DMS153 (cell line): ENCODE results near the gene ACSL4.
"Not testable (repeated sequence)": the region's sequence is repeated elsewhere in the genome, so short reads cannot be mapped to it uniquely, and the experiment has no call there.

Experiments
- DNase-seq: peaks from one replicate; lab custom pipeline; 2025; lab: John Stamatoyannopoulos, UW

The ACSL4 gene

GRCh38 chrX:109732807-109733612, at the start of gene ACSL4:
TSS of gene ACSL4 (minus strand) at chrX:109733257. CDS start at chrX:109683363, 49,894 bp downstream.
- DNase-seq, result peak; percentile 56

- peak; percentile 15 for DNase-seq
These were observed 44.7 kb upstream of the ACSL4 start for GRCh38 chrX:109777749-109778148.

- no peak for DNase-seq
These were observed 43.9 kb upstream of the ACSL4 start for GRCh38 chrX:109776986-109777385.

- no peak for DNase-seq
These were observed 43.4 kb upstream of the ACSL4 start for GRCh38 chrX:109776432-109776831.

- no peak for DNase-seq
These were observed 42.3 kb upstream of the ACSL4 start for GRCh38 chrX:109775386-109775785.

- DNase-seq, result no peak
These were observed 41.6 kb upstream of the ACSL4 start for GRCh38 chrX:109774706-109775105.

- DNase-seq, result no peak
These were observed 41.1 kb upstream of the ACSL4 start for GRCh38 chrX:109774136-109774535.

- no peak for DNase-seq
These were observed 40.3 kb upstream of the ACSL4 start for GRCh38 chrX:109773374-109773773.

GRCh38 chrX:109770780-109771179, 37.7 kb upstream of the ACSL4 start:
- no peak for DNase-seq

GRCh38 chrX:109760922-109761250, 27.8 kb upstream of the ACSL4 start:
- no peak for DNase-seq

- DNase-seq, result peak; percentile 44
These were observed 27.3 kb upstream of the ACSL4 start for GRCh38 chrX:109760209-109760921.

GRCh38 chrX:109753256-109753655, 20.2 kb upstream of the ACSL4 start:
- no peak for DNase-seq

- DNase-seq, result no peak
These were observed 18.6 kb upstream of the ACSL4 start for GRCh38 chrX:109751698-109752097.

GRCh38 chrX:109749207-109749606, 16.1 kb upstream of the ACSL4 start:
- no peak for DNase-seq

- DNase-seq, result no peak
These were observed 14.6 kb upstream of the ACSL4 start for GRCh38 chrX:109747681-109748080.

- DNase-seq, result no peak
These were observed 9.7 kb upstream of the ACSL4 start for GRCh38 chrX:109742722-109743121.

GRCh38 chrX:109740896-109741295, 7.8 kb upstream of the ACSL4 start:
- not testable (repeated sequence) for DNase-seq

- no peak for DNase-seq
These were observed 7.4 kb upstream of the ACSL4 start for GRCh38 chrX:109740433-109740809.

- no peak for DNase-seq
These were observed 6.8 kb upstream of the ACSL4 start for GRCh38 chrX:109739625-109740432.

GRCh38 chrX:109735202-109735744, 2.2 kb upstream of the ACSL4 start:
- no peak for DNase-seq

- no peak for DNase-seq
These were observed 591 bp upstream of the ACSL4 start for GRCh38 chrX:109733613-109734083.
